Neural progenitor cell (in vitro differentiated cells): Measurements from ENCODE around the gene ZNF618. TPM values are rescaled to one million over a fixed set of nuclear protein-coding genes. Genes with fewer than 3 reads are reported as not detected.

Experiments used
- DNase-seq: peaks from one replicate; pipeline ENCODE4 v3.0.0-alpha.2; 2016; ENCODE audit warnings: low spot score
- H2AFZ ChIP-seq: fragments of 200-600 bp; sonication (generic); replicated peaks from 2 replicates; pipeline ENCODE4 v1.6.1; 2016; ENCODE audit warnings: antibody characterized with exemption
- H3F3A ChIP-seq: fragments of 200-600 bp; sonication (generic); 2 replicates; pipeline ENCODE4 v1.6.1; 2016; ENCODE audit warnings: antibody characterized with exemption, low read depth
- H3K27ac ChIP-seq: fragments of 200-600 bp; sonication (generic); 2 replicates; pipeline ENCODE4 v1.5.1; 2016; ENCODE audit warnings: mild to moderate bottlenecking
- H3K27me3 ChIP-seq: fragments of 200-600 bp; sonication (generic); 2 replicates; pipeline ENCODE4 v1.6.1; 2016; ENCODE audit warnings: mild to moderate bottlenecking, moderate library complexity
- H3K36me3 ChIP-seq: fragments of 200-600 bp; sonication (generic); 2 replicates; pipeline ENCODE4 v1.5.1; 2016
- H3K4me1 ChIP-seq: fragments of 200-600 bp; sonication (generic); 2 replicates; pipeline ENCODE4 v1.6.1; 2016; ENCODE audit warnings: mixed run types
- H3K4me2 ChIP-seq: fragments of 200-600 bp; sonication (generic); 2 replicates; pipeline ENCODE4 v1.6.1; 2016
- H3K4me3 ChIP-seq: fragments of 200-600 bp; sonication (generic); 2 replicates; pipeline ENCODE4 v1.5.1; 2016
- H3K79me2 ChIP-seq: fragments of 200-600 bp; sonication (generic); 2 replicates; pipeline ENCODE4 v1.6.1; 2016; ENCODE audit warnings: low read depth
- H3K9ac ChIP-seq: fragments of 200-600 bp; sonication (generic); 2 replicates; pipeline ENCODE4 v1.6.1; 2016
- H3K9me3 ChIP-seq: fragments of 200-600 bp; sonication (generic); 2 replicates; pipeline ENCODE4 v1.5.1; 2016; ENCODE audit warnings: low read depth
- H4K20me1 ChIP-seq: fragments of 200-600 bp; sonication (generic); 2 replicates; pipeline ENCODE4 v1.6.1; 2016; ENCODE audit warnings: low read depth
- H3K27ac Mint-ChIP-seq: 3 replicates; pipeline ENCODE4 v1.8.0; 2021; ENCODE audit warnings: mixed read lengths
- H3K27me3 Mint-ChIP-seq: 2 replicates; pipeline ENCODE4 v1.8.0; 2022; ENCODE audit warnings: low read depth, mild to moderate bottlenecking, inconsistent platforms, moderate library complexity, mixed read lengths; ENCODE audit not compliant: insufficient read depth
- H3K36me3 Mint-ChIP-seq: 3 replicates; pipeline ENCODE4 v1.8.0; 2021; ENCODE audit warnings: mixed read lengths
- H3K4me1 Mint-ChIP-seq: 3 replicates; pipeline ENCODE4 v1.8.0; 2021; ENCODE audit warnings: mixed read lengths
- H3K4me3 Mint-ChIP-seq: 3 replicates; pipeline ENCODE4 v1.8.0; 2021; ENCODE audit warnings: mild to moderate bottlenecking, moderate library complexity, mixed read lengths
- H3K9me3 Mint-ChIP-seq: 3 replicates; pipeline ENCODE4 v1.8.0; 2020; ENCODE audit warnings: mixed read lengths
- CTCF ChIP-seq: fragments of 200-600 bp; sonication (generic); IDR thresholded peaks from 2 replicates; pipeline ENCODE4 v1.5.1; 2017; ENCODE audit warnings: antibody characterized with exemption, mild to moderate bottlenecking
- EZH2 ChIP-seq: fragments of 200-600 bp; sonication (generic); IDR thresholded peaks from 2 replicates; pipeline ENCODE4 v1.6.1; 2017; ENCODE audit warnings: antibody characterized with exemption, mild to moderate bottlenecking, moderate library complexity
- EZH2phosphoT487 ChIP-seq: fragments of 200-600 bp; sonication (generic); IDR thresholded peaks from 2 replicates; pipeline ENCODE4 v1.6.1; 2017; ENCODE audit warnings: antibody characterized with exemption
- total RNA-seq: library from RNA; depleted of rRNA; stranded (reverse); fragments of >200 nt; gene quantifications from 2 replicates; pipeline ENCODE4 v1.2.3, GENCODE V29; 2015; ENCODE audit warnings: low replicate concordance

The ZNF618 gene
- total RNA-seq, 1 donor from 2014 or later: 10.5 TPM

- Histone ChIP-seq H3K4me3 (no peak overlapping the region), H3K36me3 (no peaks in the 10 kb centered on the region), H3K9me3 (no peaks in the 10 kb centered on the region), H2AFZ (no peak overlapping the region), H3K27me3 (no peaks in the 10 kb centered on the region), H3K9ac (no peak overlapping the region), H4K20me1 (peaks cover 3% of the 10 kb centered on the region), H3K4me1 (no peaks in the 10 kb centered on the region), H3F3A (no peaks in the 10 kb centered on the region), H3K27ac (no peak overlapping the region), H3K4me2 (no peak overlapping the region), H3K79me2 (no peaks in the 10 kb centered on the region)
- TF ChIP-seq CTCF: no peak
- no peak for TF ChIP-seq EZH2
- TF ChIP-seq EZH2phosphoT487: no peak
- Mint-ChIP-seq H3K4me3 (no peak overlapping the region), H3K9me3 (no peaks in the 10 kb centered on the region), H3K36me3 (peaks cover 56% of the 10 kb centered on the region), H3K27ac (no peak overlapping the region), H3K4me1 (peaks cover 5% of the 10 kb centered on the region), H3K27me3 (peaks cover 3% of the 10 kb centered on the region)
- DNase-seq: no peak
These were observed 175.6 kb downstream of the ZNF618 start for GRCh38 chr9:114051706-114052105.

- no peak overlapping the region for H3K27ac Mint-ChIP-seq
- H3K9me3 Mint-ChIP-seq: no peaks in the 10 kb centered on the region
- H3K36me3 ChIP-seq: no peaks in the 10 kb centered on the region
These were observed 177.3 kb downstream of the ZNF618 start for GRCh38 chr9:114053246-114054005.

DNA sequence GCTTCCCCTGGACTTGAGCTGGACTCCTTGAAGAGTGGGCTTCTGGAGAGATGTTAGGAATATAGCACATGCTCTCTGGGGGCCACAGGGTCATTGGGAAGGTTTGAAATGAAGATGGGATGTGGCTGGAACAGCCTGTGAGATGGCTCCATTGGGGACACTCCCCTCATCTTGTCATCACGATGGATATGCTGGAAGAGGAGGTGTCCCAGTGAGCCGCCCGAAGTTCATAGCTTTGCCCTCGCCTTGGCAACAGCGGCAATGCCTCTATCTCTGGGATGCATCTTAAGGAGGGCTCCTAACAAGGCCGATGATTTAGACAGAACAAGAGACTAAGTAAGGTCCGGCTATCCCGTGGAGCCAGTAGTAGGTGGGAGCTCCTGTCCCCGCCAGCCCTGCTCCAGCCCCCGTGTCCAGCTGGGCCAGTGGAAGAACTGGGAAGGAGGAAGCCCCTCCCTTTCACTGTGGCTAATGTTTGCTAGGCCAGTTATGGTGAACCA is 178.1 kb downstream of the ZNF618 start:
- H3K4me1 ChIP-seq: no peaks in the 10 kb centered on the region
- Mint-ChIP-seq H3K4me3 (no peak overlapping the region), H3K27ac (no peak overlapping the region), H3K36me3 (peaks cover 53% of the 10 kb centered on the region), H3K9me3 (no peaks in the 10 kb centered on the region), H3K4me1 (peaks cover 13% of the 10 kb centered on the region), H3K27me3 (peaks cover 8% of the 10 kb centered on the region)
- no peaks in the 10 kb centered on the region for H3K79me2 ChIP-seq
- no peaks in the 10 kb centered on the region for H4K20me1 ChIP-seq
- DNase-seq: no peak
- no peaks in the 10 kb centered on the region for H3K36me3 ChIP-seq
- no peaks in the 10 kb centered on the region for H3F3A ChIP-seq
- H3K9ac ChIP-seq: no peak overlapping the region
- no peak overlapping the region for H3K4me3 ChIP-seq
- no peaks in the 10 kb centered on the region for H3K9me3 ChIP-seq
- TF ChIP-seq CTCF (no peak), EZH2phosphoT487 (no peak), EZH2 (no peak)
- no peak overlapping the region for H3K4me2 ChIP-seq
- no peaks in the 10 kb centered on the region for H3K27me3 ChIP-seq
- no peak overlapping the region for H3K27ac ChIP-seq
- no peak overlapping the region for H2AFZ ChIP-seq

More at GRCh38 chr9:114053246-114054005, 177.3 kb downstream of the ZNF618 start:
- no peaks in the 10 kb centered on the region for H3K4me1 ChIP-seq
- H3K9me3 ChIP-seq: no peaks in the 10 kb centered on the region
- Mint-ChIP-seq H3K4me3 (no peak overlapping the region), H3K4me1 (peaks cover 10% of the 10 kb centered on the region), H3K27me3 (peaks cover 4% of the 10 kb centered on the region), H3K36me3 (peaks cover 55% of the 10 kb centered on the region)
- H3F3A ChIP-seq: no peaks in the 10 kb centered on the region
- no peaks in the 10 kb centered on the region for H4K20me1 ChIP-seq
- no peak overlapping the region for H3K4me2 ChIP-seq
- H2AFZ ChIP-seq: no peak overlapping the region
- H3K79me2 ChIP-seq: no peaks in the 10 kb centered on the region
- H3K27me3 ChIP-seq: no peaks in the 10 kb centered on the region
- DNase-seq: no peak
- no peak overlapping the region for H3K9ac ChIP-seq
- H3K27ac ChIP-seq: no peak overlapping the region
- TF ChIP-seq EZH2phosphoT487 (no peak), EZH2 (no peak), CTCF (no peak)
- H3K4me3 ChIP-seq: no peak overlapping the region
